Measurements from ENCODE around the gene SHISA3. TPM values are rescaled to one million over a fixed set of nuclear protein-coding genes. Genes with fewer than 3 reads are reported as not detected.

SHISA3 gene
- total and polyA plus RNA-seq, 2 experiments from 2014 or later: 0.26 to 0.65 TPM

- Histone ChIP-seq H3K4me2 (ENCODE audit: unreplicated experiment) (no peak overlapping the region), H2AFZ (no peak overlapping the region), H3K79me2 (ENCODE audit: insufficient read depth) (no peaks in the 10 kb centered on the region), H3K9ac (no peak overlapping the region), H3K9me2 (ENCODE audit: insufficient read depth) (no peaks in the 10 kb centered on the region), H3K27me3 (replicated peaks; ENCODE audit: insufficient read depth) (no peaks in the 10 kb centered on the region), H4K20me1 (ENCODE audit: insufficient read depth) (no peaks in the 10 kb centered on the region), H3K36me3 (ENCODE audit: low read depth) (no peaks in the 10 kb centered on the region), H3F3A (ENCODE audit: insufficient read depth) (no peaks in the 10 kb centered on the region), H3K27ac (no peak overlapping the region), H3K9me3 (ENCODE audit: low read depth) (no peaks in the 10 kb centered on the region), H3K4me3 (no peak overlapping the region), H3K4me1 (ENCODE audit: insufficient read depth) (no peaks in the 10 kb centered on the region)
- no peak for TF ChIP-seq EZH2phosphoT487 (IDR thresholded peaks at IDR 0.05; ENCODE audit: insufficient read depth, low read depth)
- DNase-seq: no peak
- in situ Hi-C loops (cut with MboI): no loop called here
- 85 to 86% methylated on average over 19 of the region's 19 CpGs for WGBS, 2 experiments (ENCODE audit: low coverage in 1 of 2, low lambda C conversion rate in 2 of 2, missing lambda C conversion rate in 2 of 2)
Observed at GRCh38 chr4:42425146-42426065, 28.1 kb downstream of the SHISA3 start.

- H3K9me2 ChIP-seq (ENCODE audit: insufficient read depth): no peaks in the 10 kb centered on the region
- no peaks in the 10 kb centered on the region for H3K36me3 ChIP-seq (ENCODE audit: low read depth)
- H4K20me1 ChIP-seq (ENCODE audit: insufficient read depth): no peaks in the 10 kb centered on the region
- TF ChIP-seq EZH2 (IDR thresholded peaks at IDR 0.05; ENCODE audit: insufficient read depth, poor library complexity, severe bottlenecking) (no peak), EZH2phosphoT487 (IDR thresholded peaks at IDR 0.05; ENCODE audit: insufficient read depth, low read depth) (no peak)
- no peaks in the 10 kb centered on the region for H3K4me1 ChIP-seq (ENCODE audit: insufficient read depth)
- no peak overlapping the region for H2AFZ ChIP-seq
- no peak overlapping the region for H3K4me3 ChIP-seq
- no peak overlapping the region for H3K27ac ChIP-seq
- H3K4me2 ChIP-seq (ENCODE audit: unreplicated experiment): no peak overlapping the region
- H3K27me3 ChIP-seq (replicated peaks; ENCODE audit: insufficient read depth): no peaks in the 10 kb centered on the region
- no peak overlapping the region for H3K9ac ChIP-seq
- no peaks in the 10 kb centered on the region for H3F3A ChIP-seq (ENCODE audit: insufficient read depth)
- DNase-seq: no peak
- H3K9me3 ChIP-seq (ENCODE audit: low read depth): no peaks in the 10 kb centered on the region
- in situ Hi-C loops (cut with MboI): no loop called here
- H3K79me2 ChIP-seq (ENCODE audit: insufficient read depth): no peaks in the 10 kb centered on the region
- WGBS, 2 experiments (ENCODE audit: low coverage in 1 of 2, low lambda C conversion rate in 2 of 2, missing lambda C conversion rate in 2 of 2): 44 to 50% methylated on average over 2 of the region's 2 CpGs
Observed at GRCh38 chr4:42428036-42428435, 30.7 kb downstream of the SHISA3 start.

DNA sequence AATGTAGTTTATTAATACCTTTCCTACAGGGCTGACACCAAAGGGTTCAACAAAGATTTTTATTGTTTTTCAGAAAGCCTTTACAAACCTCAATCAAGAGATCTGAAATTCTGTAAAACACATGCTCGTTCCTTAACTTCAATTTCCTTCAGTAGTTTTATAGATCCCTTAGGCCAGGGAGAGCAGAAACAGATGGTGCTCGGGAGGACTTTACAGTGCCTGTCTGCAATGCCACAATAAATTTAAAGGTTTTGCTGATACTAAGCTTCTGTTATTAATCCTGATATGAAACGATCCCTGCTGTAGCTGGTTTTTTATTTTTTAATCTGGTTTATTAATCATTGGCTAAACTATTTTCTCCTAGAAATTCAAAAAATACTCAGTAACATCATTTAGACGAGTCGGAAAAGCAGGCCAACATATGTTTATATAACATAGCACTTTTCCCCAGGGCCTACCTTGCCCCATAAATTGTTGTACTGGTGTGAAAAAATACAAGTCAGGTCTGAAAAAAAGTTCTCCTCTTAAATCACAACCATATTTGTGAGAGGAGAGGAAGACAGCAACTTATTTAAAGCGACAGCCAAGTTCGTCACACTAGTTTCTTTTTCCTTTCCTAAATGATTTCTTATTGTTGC lies 39.8 kb downstream of the SHISA3 start:
- H3K36me3 ChIP-seq (ENCODE audit: low read depth): no peaks in the 10 kb centered on the region
- H3K9me3 ChIP-seq (ENCODE audit: low read depth): no peaks in the 10 kb centered on the region
- in situ Hi-C loops (cut with MboI): no loop called here
- TF ChIP-seq EZH2 (IDR thresholded peaks at IDR 0.05; ENCODE audit: insufficient read depth, poor library complexity, severe bottlenecking) (no peak), EZH2phosphoT487 (IDR thresholded peaks at IDR 0.05; ENCODE audit: insufficient read depth, low read depth) (no peak)
- H3K4me1 ChIP-seq (ENCODE audit: insufficient read depth): no peaks in the 10 kb centered on the region
- 52 to 60% methylated on average over 7 of the region's 7 CpGs for WGBS, 2 experiments (ENCODE audit: low coverage in 1 of 2, low lambda C conversion rate in 2 of 2, missing lambda C conversion rate in 2 of 2)
- no peak overlapping the region for H3K4me2 ChIP-seq (ENCODE audit: unreplicated experiment)
- no peak overlapping the region for H2AFZ ChIP-seq
- no peak overlapping the region for H3K27ac ChIP-seq
- no peak overlapping the region for H3K4me3 ChIP-seq
- H3F3A ChIP-seq (ENCODE audit: insufficient read depth): no peaks in the 10 kb centered on the region
- H4K20me1 ChIP-seq (ENCODE audit: insufficient read depth): no peaks in the 10 kb centered on the region
- no peaks in the 10 kb centered on the region for H3K9me2 ChIP-seq (ENCODE audit: insufficient read depth)
- no peak for DNase-seq
- no peaks in the 10 kb centered on the region; the same call in 1 of the 2 replicates for H3K27me3 ChIP-seq (replicated peaks; ENCODE audit: insufficient read depth)
- H3K79me2 ChIP-seq (ENCODE audit: insufficient read depth): no peaks in the 10 kb centered on the region
- no peak overlapping the region for H3K9ac ChIP-seq

- Histone ChIP-seq H3K4me1 (ENCODE audit: insufficient read depth) (no peaks in the 10 kb centered on the region), H3K9ac (no peak overlapping the region), H4K20me1 (ENCODE audit: insufficient read depth) (no peaks in the 10 kb centered on the region), H2AFZ (no peak overlapping the region), H3K4me3 (no peak overlapping the region), H3K9me2 (ENCODE audit: insufficient read depth) (no peaks in the 10 kb centered on the region), H3K79me2 (ENCODE audit: insufficient read depth) (no peaks in the 10 kb centered on the region), H3K4me2 (ENCODE audit: unreplicated experiment) (no peak overlapping the region), H3K9me3 (ENCODE audit: low read depth) (no peaks in the 10 kb centered on the region), H3K27me3 (replicated peaks; ENCODE audit: insufficient read depth) (no peaks in the 10 kb centered on the region; the same call in 1 of the 2 replicates), H3K36me3 (ENCODE audit: low read depth) (no peaks in the 10 kb centered on the region), H3K27ac (no peak overlapping the region), H3F3A (ENCODE audit: insufficient read depth) (no peaks in the 10 kb centered on the region)
- DNase-seq: no peak
- 70 to 80% methylated on average over 4 of the region's 4 CpGs for WGBS, 2 experiments (ENCODE audit: low coverage in 1 of 2, low lambda C conversion rate in 2 of 2, missing lambda C conversion rate in 2 of 2)
- no peak for TF ChIP-seq EZH2phosphoT487 (IDR thresholded peaks at IDR 0.05; ENCODE audit: insufficient read depth, low read depth)
- in situ Hi-C loops (cut with MboI): no loop called here
Observed at GRCh38 chr4:42440083-42440482, 42.8 kb downstream of the SHISA3 start.
